GM18868 (cell line): Measurements from ENCODE around the gene MACROH2A1.

Experiments used
- ATAC-seq: cut with Tn5 transposase; IDR thresholded peaks from one replicate; pipeline ENCODE4 v1.9.1; 2021; ENCODE audit warnings: mild to moderate bottlenecking, moderate library complexity; ENCODE audit not compliant: unreplicated experiment

Gene MACROH2A1

DNA sequence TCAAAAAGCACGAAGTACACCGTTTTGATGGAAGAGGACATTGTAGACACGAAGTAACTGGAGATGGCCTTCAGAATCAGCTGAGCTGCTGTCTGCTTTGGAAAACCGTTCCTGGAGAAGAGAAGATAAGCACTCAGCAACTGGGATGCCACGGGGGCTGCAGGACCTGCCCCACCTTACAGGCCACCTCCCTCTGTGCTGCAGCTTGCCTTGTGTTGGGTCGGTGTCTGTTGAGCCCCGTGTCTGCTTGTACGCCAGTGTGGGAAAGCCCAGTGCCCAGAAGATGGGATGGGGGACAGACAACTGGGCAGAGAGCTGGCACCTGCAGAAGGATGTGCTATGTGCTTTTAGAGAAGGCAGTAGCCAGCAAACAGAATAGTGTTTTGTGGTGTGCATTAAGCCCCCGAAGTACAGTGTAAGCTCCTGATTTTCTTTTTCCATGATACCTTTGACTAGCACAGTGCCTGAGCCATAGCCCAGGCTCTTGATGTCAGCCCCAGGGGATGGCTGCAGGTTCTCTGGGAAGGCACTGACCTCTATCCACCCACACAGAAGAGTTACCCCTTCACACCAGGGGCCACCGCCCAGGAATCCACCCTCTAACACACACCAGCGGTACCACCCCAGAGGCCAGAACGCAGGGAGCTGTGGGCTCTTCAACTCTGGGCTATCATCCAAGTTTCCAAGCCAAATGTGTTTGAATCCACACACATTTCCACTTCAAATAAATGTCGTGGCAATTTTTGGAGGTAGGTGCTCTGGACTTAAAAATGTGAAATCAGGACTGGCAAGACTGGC is 63.8 kb downstream of the MACROH2A1 start:
- ATAC-seq = no peak

DNA sequence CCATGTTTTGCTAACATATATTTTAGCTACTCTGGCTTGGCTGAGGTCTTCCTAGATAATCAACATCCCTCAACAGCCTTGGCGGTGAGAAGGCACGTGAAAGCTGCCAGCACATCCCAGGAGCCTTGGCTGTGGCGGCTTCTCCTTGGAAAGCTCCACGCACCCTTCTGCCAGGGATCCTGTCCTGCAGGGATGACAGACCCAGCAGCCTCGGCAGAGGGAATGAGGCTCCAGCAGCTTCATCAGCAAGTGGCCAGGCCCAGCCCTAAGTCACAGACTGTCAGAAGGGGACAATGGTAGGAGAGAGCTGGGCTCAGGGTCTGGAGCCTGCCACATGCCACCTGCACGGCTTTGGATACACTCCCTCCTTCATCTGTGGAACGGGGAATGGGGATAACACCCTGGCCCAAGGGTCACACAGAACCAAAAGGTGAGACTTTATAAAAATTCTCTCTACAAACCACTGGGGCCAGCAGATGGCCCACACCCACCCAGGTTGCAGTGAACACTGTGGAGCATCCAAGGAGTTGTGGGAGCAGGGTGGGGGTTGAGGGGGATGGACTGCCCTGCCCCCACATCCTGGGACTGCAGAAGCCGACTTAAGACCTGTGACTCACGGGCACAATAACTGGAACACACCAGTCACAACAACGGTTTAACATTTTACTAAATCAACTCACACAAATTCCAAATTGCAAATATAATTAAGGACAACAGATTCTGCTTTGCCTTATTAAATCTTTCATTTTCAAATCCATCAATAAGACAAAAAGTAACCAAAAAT is 65.1 kb downstream of the MACROH2A1 start:
- ATAC-seq = no peak

DNA sequence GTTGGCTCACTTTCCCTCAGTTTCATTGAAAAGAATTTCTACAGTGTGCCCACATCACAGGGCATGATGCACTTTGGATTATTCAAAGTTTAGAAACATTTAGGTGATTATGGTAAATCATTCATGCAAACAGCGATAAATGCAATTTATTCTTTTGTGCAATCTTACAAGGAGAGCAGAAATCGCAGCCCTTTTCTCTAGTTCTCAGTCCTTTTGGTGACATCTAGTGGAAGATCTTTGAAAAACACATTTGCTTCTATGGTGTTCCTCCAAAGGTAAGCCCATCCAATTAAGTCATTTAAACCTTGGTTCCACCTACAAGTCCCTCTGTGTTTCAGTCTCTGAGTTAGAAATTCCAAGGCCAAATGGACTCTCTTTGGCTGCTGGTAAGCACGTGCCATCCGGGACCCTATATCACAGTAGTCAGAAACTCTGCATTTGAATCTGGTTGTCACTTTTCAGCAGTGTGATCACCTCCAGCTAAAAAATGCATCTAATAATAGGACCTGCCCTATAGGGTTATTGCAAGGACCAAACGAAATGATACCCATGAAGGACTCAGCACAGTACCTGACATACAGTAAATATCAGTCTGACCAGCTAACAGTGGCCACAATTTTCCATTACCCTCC is 66.4 kb downstream of the MACROH2A1 start:
- ATAC-seq = no peak

DNA sequence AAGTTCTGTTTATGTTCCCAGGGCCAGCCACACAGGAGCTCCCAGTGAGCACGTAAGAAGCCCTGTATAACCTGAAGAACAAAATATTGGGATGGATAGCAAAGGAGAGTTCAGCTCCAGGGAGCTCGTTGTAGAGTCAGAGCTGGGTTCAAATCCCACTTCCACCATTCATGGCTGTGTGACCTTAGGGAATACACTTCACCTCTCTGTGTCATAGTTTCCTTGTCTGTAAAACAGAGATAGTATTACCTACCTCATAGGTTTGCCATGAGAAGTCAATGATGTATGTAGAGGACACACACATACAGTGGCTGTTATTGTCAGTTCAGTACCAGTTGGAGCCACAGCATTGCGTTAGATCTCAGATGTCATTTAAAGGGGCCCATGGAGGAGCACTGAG is 67.4 kb downstream of the MACROH2A1 start:
- ATAC-seq = no peak

DNA sequence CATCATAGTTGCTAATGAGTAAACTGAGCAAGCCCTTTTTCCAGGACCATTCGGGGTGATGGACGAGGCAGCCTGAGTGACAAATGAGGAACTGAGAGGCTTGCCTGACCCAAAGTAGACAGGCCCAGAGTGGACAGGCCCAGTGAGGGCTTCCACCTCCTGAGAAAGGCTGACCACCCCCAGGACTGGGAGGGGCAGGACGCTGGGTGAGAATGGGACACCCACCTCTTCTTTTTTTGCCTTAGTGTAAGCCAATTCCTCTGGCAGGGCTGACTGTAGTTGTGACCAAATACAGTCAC is 68.3 kb downstream of the MACROH2A1 start:
- ATAC-seq = no peak

DNA sequence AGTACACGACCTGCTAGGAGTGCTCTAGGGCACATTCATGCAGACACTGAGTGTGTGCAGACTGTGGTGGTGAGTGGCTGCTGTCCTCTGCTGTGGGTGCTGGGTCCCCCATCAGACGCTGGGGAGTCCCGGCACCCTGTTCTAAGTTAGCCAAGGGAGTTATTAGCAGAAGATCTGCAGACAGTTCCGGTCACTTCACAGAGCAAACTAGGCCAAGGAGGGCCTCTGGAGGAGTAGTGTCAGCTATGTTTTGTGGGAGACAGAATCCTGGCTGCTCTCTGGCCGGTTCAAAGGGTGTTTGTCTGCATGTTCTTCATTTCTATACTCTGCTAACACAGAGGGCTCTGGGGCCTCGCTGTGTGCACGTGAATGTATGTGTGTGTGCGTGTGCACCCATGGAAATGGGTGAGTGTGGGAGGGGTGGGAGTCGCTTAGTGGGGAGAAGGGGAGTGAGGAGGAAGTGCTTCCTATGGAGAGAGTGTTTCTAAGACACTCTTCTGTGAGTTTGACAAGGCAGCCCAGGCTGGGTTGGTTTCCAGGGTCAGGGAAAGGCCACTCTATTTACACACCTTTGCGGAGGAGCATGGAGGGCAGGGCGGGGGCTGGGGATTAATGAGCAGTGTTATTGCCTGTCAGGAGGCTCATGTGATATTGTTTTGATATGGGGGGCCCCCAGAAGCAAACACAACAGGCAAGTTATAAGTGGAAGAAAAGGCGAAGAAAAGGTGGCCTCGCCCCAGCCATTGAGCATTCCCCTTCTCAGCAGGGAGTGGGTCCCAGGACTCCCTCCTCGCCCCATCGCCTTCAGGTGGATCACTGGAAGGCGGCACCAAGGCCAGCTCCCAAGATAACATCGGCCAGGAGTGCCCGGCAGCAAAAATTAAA is 68.9 kb downstream of the MACROH2A1 start:
- ATAC-seq = no peak

- ATAC-seq = no peak
Measured at GRCh38 chr5:135329066-135329912, 69.7 kb downstream of the MACROH2A1 start.

DNA sequence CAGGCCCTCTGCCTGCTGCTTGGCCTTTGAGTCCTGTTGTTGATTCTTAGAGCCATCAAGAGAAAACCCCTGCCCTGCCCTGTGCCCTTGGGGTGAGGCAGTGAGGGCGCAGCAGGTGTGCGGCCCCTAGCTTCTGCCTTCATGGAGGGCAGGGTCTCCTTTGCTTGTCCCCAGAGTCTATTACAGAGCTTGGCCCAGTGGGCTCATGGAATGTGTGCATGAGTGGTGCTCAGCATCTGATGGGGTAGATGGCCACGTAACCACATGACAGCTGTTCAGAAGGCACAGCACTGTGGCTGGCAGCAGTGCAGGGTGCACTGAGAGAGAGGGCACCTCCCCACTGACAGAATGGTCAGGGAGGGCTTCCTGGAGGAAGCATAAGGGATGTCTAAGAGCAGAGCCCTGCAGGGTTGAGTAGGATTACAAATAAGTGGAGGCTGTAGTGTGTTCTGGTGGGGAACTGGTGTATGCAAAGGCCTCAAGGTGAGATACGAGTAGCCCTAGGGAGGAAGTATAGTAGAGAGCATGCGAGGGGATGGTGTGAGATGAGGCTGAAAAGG is 70.8 kb downstream of the MACROH2A1 start:
- no peak for ATAC-seq

GRCh38 chr5:135327429-135328127 is 71.5 kb downstream of the MACROH2A1 start:
- ATAC-seq = no peak

DNA sequence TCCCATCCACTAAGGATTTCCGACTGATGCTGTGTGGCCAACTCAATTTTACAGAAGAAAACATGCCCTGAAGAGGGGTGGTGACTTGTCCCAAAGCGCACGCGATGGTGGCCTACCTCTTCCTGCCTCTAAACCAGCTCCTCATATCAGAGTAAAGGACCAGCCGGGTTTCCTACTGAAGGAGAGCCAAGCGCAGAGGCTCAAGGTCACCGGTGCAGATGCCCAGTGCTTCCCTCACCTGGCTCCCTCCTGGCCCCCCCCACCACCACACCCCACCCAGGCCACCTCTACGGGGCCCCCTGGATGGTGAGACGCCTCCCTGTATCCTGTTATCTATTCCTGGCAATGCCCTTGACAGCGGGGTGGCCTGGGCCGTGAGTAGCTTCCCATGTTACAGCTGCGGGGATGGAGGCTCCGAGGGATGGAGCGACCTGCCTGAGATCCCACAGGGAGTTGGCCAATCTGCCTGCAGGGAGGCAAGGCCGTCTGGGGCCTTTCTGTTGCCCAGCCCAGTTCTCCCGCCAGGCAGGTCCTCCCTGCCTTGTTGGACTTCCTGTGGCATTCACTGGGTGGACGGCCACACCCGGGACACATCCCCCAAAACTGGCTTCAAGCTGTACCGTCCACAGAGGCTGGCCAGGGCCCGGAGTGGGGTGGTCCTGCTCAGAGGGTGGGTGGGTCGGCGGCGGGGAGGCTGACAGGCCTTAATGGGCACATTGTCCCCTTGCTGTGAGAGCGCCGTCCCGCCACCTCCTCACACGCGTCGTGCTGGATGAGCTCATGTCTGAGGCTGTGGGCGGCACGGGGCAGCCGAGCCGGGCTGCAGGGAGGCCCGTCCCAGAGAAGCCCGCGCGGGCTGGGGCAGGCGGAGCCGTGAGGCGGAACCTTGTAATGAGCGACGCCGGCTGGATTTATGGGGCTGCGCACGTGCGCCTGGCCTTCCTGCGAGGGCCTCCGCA is 72.5 kb downstream of the MACROH2A1 start:
- ATAC-seq = no peak

GRCh38 chr5:135324897-135325650 is 74.0 kb downstream of the MACROH2A1 start:
- ATAC-seq = no peak

GRCh38 chr5:135324160-135324559 is 74.9 kb downstream of the MACROH2A1 start:
- no peak for ATAC-seq

GRCh38 chr5:135323701-135324132 is 75.3 kb downstream of the MACROH2A1 start:
- no peak for ATAC-seq

DNA sequence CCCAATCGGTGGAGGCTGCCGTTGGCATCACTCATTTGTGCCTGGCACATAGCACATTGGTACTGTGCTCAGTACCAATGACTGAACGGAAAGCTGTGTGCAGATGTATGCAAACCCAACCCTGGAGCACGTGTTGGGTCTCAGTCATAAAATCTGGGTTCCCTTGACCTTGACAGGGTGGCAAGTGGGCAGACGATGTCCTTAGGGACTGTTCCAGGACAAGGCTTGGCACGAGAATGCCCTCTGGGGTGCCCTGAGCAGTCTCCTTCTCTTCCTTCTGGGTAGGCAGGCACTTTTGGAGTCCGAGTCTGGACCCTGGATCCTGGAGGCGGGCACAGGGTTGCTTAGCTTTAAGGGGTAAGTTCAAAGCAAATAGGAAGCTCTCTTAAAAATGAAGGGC is 75.8 kb downstream of the MACROH2A1 start:
- ATAC-seq = no peak

GRCh38 chr5:135322744-135323143 is 76.3 kb downstream of the MACROH2A1 start:
- no peak for ATAC-seq

GRCh38 chr5:135322271-135322670 is 76.8 kb downstream of the MACROH2A1 start:
- ATAC-seq = no peak
